Endometrium (tissue), 2 donors: ENCODE results near the gene PTGR1.

ENCODE experiments used
- FAIRE-seq: peaks from 2 replicates; lab custom pipeline; 2012; peaks lifted over from hg19 to GRCh38; lab: Jason Lieb, UNC
- donor health status: control.
- donor health status: control.

The PTGR1 gene

GRCh38 chr9:111542497-111543254, 56.8 kb downstream of the PTGR1 start:
- no peak for FAIRE-seq

- no peak for FAIRE-seq
Observed at GRCh38 chr9:111533099-111533790, 66.2 kb downstream of the PTGR1 start.

GRCh38 chr9:111531716-111532115, 67.7 kb downstream of the PTGR1 start:
- no peak for FAIRE-seq

DNA sequence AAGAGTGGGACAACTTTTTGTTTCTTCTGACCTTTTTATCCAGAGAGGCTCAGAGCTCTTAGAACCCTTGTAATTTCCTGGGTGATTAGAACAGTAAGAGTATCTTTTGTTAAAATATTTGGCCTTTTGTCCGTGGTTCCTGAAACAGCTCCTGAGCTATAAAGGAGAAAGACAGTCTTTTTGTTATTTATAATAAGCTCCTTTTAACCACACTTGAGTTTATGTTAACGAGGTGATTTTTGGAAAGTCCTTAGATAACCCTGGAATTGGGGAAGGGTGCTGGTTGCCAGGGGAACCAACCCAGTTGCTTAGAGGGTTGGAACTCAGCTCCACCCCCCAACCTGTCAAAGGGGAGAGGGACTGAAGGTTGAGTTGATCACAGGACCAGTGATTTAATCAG, 69.7 kb downstream of the PTGR1 start:
- no peak for FAIRE-seq

DNA sequence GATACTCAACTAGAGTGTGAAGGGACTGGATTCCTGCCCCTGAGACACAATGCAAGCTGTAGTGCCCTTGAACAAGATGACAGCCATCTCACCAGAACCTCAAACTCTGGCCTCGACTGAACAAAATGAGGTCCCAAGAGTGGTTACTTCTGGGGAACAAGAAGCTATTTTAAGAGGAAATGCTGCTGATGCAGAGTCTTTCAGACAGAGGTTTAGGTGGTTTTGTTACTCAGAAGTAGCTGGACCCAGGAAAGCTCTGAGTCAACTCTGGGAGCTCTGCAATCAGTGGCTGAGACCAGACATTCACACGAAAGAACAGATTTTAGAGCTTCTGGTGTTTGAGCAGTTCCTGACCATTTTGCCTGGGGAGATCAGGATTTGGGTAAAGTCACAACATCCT, 72.1 kb downstream of the PTGR1 start:
- FAIRE-seq: no peak

DNA sequence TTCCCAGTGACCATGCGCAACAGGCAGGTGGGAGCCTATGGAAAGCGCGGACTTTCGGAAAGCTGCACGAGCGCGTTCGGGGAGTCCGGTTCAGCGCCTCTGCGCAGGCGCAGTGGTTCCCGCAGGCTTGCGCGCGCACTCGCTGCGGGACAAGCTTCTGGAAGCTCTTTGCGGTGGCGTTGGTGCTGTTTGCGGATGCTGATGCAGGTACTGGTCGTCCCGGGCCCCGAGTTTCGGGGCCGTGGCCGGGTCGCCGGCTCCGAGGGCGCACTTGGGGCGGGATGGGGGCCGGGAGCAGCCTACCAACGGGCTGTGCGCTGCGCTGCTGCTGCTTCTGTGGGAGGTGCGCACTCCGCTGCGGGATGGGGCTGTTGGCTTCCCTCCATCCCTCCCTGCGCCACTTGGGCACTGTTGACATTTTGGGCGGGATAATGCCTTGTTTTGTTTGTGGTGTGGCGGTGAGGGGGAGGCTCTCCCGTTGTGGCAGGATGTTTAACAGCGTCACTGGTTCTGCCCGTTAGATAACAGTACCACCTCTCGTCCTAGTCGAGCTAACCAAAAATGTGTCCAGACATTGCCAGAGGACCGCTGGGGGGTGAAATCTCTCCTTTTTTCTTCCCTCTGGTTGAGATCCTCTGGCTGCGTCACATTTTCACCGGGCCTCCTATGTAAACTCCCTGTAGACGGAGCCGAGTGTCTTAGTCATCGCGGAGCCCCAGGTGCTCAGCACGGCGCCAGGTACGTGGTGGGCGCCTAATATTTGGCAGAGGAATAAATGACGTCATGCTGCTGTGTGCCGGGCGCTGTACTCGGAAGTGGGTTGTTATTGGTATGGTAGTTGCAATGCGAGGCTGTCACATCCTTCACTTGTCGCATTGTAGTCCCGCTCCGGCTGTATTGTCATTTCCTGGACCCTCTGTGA, 74.1 kb downstream of the PTGR1 start, which contains the start of gene ZNF483:
Gene ZNF483 (plus strand): TSS at position 124 of the 922 bp plus-strand sequence. CDS start 2,217 bp downstream, outside the sequence.
- no peak for FAIRE-seq

GRCh38 chr9:111524731-111525055, 74.8 kb downstream of the PTGR1 start:
- no peak for FAIRE-seq

- FAIRE-seq: no peak
Observed at GRCh38 chr9:111516061-111516465, 83.4 kb downstream of the PTGR1 start.

DNA sequence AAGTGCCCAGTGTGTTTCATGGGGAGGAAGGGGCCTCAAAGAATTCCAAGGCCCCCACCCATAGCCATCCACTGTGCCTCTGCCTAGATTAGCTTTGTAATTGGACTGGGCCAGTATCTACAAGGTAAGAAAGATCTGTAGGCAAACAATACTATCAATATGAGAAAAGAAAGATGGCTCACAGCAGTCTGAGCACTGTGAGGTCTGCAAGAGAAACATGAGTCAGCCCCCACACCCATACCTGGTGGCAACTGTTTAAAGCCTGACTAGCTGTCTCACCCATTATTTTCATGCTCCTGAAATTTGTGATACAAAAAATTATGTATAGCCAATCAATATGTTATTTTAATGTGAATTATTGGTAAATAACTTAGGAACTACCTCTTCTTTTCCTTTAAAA, 84.5 kb downstream of the PTGR1 start:
- no peak for FAIRE-seq
